T-helper 22 cell (primary cell): ENCODE measurements around the gene E2F8.

ENCODE experiments used
- DNase-seq: peaks from one replicate; pipeline ENCODE4 v3.0.0-alpha.2; 2020; ENCODE audit warnings: low read depth

The E2F8 gene

DNA sequence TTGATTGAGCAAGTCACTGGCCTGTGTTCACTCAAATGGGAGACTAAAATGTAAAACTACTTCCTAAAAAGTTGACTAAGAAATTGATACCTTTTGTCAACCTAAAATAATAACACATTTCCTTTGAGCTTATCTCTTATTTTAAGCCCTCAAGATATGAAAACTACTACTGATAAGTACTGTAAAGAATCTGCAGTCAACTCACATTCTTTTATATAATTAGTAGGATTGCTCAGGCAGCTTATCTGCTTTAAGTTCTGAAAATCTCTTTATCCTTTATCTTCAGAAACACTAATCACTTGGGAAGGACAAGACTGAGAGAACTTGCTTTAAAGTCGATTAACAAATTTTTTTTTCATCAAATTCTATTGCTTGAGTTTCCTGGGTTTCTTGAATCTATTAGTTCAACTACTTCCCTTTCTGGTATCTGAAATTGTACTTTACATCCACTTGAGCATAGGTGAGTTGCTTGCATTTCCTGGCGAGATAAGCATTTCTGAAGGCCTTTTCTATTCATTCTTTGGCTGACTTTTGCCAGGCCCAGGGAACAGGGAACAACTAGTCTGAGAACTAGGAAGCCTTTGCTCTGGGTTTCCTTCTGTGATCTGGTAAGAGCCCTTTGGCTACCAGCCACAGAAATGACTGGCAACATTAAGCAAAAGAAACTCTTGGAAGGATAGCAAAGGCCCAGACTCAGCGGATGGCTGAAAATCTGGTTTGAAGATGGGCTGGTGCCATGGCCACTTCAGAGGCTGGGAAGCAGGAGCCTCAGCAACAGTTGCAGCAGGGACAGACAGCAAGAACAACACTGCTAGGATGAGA is 19.6 kb downstream of the E2F8 start:
- DNase-seq = no peak

DNA sequence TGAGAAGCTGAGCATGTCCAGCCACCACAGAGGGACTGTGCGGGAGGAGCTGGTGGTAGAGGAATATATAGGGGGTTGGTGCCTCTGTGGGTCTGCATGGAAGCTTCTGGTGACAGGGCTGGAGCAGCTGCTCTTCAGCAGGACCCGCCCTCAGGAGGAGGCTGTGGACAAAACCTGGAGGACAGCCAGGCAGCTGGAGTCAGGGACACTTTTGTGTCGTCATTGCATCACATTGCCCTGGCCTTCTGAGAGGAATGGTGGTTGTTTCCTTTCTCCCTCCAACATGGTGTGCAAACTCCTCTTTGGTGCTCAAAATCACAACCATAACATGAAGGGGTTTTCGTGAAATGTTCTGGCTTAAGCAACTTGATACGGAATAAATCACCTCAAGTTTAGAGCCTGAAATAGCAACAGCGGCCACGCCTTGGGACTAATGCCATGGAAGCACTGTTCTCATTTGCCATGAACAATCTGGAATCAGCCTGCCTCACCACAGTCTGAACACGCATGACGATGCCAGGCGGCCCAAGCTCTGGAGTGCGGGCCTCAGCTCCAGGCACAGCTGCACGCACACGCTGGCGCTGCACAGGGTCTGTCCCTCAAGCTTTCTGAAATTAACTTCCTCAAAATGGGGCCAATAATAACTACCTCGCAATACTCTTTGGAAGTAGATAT is 21.8 kb downstream of the E2F8 start:
- no peak for DNase-seq

DNA sequence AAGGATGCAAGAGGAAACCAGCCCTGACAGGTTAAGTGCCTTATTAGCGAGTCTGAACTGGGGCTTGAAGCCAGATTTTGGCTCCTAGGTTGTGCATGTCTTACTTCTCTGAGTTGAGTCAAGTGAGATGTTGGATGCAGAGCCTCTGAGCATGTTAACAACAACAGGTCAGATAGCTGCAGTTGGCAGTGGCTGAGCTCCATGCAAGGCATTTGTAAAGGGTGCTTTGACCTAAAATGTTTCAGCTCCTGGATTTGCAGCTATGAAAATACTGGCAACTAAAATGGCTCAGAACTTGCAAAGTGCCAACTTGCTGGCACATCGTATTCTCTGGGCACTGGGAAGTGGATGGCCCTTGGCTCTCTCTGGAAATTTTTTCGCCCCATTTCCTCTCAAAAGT is 22.5 kb downstream of the E2F8 start:
- no peak for DNase-seq

DNA sequence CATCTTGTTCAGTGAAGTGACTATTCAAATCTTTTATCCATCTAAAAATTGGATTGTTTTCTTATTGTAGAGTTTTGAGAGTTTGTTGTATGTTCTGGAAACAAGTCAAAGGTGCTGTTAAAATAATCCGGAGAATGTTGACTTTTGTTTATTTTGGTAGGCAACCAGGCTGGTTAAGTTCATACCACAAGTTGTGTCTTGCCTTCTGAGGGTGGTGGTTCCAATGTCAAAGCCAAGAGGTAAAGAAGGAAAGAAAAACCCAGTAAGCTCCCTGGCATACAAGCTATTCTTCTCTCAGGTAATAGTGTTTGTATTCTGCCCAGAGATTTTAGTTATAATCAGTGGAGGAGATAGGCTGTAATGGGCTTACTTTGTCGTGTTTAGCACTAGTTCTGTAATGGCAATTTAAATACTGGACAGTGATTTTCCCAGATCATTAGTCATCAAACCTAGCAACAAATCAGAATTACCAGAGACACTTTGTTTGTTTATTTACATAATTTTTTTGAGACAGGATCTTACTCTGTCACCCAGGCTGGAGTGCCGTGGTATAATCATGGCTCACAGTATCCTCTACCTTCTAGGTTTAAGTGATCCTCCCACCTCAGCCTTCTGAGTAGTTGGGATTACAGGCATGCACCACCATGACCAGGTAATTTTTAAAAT is 23.9 kb downstream of the E2F8 start:
- DNase-seq = no peak

DNA sequence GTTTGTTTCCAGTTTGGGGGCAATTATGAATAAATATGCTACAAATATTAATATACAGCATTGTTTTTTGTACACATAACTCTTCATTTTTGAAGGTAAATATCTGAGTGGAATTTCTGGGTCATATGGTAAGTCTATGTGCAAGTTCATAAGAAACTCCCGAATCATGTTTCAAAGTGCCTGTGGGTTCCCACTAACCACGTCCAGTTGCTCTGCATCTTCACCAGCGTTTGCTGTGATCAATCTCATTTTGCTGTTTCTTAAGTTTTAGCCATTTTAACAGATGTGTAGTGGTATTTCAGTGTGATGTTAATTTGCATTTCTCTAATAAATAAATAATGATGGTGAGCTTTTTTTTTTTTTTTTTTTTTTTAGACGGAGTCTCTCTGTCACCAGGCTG is 24.7 kb downstream of the E2F8 start:
- DNase-seq = no peak

DNA sequence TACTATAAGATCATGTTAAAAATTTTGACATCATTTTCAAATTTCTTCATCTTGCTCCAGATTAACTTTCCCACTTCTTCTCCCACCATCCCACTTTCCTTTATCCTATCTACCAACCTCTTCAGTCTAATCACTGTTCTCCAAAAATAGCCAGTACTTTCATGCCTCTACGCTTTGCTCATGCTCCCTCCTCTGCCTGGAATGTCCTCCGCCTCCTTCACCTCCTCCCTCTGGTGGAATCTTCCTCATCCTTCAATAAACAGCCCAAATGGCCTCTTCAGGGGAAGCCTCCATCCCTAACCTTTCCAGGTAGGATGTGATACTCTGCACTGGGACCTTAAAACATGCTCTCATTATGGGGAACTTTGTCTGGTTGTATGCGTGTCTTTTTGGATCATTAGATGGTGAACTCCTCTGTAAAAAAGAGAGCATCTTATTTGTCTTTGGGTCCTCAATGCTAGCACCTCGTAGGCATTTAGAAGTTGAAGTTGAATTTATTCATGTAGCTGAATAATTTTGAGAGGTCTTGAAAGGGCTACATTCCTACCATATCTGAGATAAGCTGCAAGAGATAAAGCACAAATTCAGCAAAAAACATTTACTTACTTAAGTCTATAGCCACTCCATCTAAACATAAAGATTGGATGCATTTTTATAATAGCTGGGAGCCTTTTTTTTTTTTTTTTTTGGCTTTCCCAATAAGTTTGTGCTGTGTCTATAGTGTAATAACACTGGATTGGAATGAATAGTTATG is 31.0 kb downstream of the E2F8 start:
- no peak for DNase-seq

DNA sequence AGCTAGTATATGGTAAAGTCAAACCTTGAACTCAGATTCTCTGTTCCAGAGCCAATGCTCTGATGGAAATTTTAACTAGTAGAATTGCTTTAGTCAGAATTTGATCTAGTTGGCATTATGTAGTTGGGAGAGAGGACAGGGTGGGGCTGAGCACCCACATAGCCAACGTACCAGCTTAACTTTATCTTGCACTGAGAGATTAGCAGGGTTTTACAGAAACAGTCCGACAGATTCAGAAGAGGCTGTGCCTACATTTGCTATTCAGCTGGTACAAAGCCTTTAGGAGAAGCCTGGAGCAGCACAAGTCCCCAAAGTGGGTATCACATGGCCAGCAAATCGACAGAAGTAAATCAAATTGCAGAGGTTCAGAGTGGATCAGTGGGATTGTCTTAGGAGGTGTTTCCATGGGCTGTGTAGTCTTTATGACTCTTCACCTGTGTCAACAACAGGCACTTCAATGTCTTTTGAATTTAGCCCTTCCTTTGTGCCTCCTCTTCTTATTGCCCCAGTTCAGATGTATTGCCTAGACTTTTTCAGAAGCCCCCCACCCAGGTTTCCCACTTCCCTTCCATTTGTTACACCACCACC is 31.7 kb downstream of the E2F8 start:
- DNase-seq = no peak

DNA sequence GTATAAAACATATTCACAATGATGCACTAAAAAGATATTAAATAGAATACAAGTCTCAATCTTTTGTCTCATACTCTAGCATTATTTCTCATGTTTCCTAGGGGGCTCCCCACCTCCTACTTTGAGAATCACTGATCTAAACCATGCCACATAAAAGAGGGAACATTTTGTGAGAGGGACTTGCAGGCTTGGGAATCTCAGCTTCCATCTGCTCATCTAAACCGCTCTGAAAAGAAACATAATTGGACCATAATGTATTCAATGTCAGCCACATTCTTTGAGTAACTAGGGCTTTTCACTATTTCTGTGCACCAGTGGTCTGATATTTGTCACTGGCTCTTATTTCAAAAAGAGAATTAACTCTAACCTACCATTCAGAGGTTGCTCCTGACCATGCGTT is 32.6 kb downstream of the E2F8 start:
- DNase-seq = no peak

DNA sequence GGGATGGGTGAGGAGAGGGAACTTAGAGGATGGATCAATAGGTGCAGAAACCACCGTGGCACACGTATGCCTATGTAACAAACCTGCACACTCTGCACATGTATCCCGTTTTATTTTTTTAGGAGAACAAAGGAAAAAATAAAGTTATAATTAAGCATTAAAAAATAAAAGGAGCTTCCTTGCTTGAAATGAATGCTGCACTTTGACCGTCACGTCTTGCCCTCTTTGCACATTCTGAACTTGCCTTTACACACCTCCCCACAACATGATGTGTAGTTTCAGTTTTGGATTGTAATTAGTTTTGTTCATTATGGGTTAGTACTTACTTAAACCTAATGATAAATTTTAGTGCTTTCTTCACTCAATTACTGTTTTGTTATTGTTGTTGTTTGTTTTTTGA is 35.9 kb downstream of the E2F8 start:
- no peak for DNase-seq

DNA sequence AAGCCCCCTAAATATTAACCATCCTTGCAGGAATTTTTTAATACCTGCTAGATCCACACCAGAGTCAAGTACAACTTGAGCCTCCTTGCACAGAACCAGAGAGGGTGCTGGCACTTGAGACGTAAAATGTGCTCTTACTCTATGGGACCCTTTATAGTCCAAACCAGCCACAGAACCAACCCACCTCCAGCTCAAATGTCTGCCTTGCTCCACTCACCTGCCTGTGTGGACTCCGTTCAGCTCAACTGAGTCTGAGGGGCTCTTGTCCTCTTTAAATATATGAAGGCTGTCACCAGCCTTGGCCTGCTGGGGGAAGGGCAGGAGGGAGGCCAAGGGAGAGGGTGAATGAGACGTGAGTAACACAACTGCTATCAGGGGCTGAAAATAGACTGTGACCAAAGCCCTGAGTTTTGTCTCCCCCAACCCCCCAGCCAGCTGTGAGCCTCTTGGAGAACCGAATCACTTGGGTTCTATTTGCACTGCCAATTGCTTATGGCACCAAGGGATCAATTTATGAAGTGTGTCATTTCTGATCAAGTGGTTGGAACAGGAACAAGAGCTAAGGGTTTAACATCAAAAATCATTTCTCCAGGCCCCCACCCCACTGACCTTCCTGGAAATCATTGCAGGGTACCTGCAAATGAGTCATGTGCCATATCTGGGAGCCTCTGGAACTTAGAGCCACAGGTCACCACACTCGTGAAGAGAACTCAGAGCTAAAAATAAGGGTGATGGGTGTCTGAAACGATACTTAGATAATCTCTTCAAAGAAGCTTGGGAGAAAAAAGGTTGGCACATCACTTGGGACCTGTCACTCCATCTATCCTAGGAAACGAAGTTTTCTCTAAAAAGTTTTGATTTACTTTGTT is 38.8 kb downstream of the E2F8 start, which contains the start of gene CSRP3:
Gene CSRP3 (minus strand): TSS at position 247 of the 869 bp plus-strand sequence. CDS start 9,535 bp downstream, outside the sequence.
- no peak for DNase-seq

DNA sequence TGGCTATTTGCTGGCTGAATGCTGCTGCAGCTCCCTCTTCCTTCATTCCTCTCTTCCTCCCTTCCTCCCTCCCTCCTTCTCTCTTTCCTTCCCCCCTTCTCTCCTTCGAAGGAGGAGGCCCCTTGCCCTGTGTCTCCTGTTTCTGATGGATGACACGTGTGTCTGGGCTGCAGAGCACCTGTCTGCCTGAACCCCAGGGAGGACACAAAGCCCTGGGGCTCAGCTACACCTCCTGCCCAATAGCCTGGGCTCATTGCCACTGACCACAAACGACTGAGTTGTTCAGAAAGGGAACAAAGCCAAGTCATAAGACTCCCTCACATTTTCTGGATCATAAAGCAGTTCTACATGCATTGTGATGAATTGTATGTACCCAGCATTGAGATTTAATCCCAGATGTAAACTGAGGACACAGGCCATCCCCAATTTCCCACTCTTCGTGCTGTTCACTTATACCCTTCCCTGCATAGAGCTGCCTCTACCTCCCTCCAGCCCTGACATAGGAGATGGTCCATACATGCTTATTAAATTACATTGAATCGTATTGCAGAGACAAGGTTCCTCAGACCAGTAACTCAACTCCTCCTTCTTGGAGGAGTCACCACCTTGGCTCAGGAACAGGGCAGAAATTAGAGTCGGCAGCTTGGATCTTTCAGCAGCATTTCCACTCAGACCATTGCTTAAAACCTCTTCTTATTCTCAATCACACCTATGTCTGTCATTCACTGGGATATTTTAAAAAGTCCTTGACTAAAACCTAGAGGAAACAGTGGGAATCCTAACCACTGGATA is 40.1 kb downstream of the E2F8 start:
- no peak for DNase-seq

DNA sequence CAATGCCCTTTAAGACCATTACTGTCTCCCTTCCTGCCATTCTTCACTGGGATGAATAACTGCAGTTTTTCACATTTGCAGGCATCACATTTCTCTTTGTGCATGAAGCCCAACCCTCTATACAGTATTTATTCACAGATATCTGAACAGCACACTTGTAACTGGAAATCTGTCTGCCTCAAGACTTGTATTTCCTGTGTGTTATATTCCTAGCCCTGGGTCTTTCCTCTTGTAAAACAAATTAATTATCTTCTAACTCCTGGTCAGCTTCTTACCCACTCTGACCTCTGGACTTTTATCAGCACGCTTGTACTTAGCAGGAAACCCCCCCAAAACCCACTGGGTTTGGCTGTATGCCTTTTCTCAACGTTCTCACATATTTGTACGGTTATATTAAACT is 41.0 kb downstream of the E2F8 start:
- DNase-seq = no peak

DNA sequence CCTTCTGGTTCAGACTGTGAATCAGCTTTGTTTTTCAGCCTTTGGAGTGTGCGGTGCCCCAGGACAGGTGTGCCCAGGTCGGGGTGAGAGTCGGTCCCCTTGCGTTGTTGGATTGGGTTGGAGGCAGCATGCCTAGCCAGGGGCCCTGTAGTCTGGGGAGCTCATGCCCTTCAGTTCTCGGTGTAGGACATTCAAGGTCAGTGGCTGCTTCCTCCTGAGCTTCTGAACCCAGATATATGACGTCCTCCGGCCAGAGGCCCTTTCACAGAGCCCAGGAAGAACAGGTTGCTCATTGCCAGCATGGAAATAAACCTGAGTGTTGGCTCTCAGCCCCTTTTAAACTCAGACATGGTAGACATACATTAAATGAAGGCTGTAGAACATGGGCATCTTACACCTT is 41.7 kb downstream of the E2F8 start:
- no peak for DNase-seq

DNA sequence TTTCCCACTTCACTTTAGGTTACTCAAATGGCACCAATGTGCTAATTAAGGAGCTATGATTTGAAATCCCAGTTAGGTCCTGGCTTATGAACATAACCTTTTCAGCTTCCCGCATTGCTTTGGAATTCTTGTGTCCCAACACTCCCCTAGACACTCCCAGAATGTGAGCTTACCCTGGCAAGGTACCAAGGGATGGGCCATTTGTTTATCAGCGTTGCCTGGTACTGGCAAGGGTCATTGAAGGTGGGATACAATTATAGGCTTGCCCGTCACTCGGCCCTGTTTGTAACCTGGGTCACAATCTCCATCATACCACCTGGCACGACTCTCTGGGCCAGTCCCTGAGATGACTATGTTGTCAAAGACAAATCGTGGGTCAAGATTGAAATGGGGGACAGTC is 44.3 kb downstream of the E2F8 start:
- no peak for DNase-seq

DNA sequence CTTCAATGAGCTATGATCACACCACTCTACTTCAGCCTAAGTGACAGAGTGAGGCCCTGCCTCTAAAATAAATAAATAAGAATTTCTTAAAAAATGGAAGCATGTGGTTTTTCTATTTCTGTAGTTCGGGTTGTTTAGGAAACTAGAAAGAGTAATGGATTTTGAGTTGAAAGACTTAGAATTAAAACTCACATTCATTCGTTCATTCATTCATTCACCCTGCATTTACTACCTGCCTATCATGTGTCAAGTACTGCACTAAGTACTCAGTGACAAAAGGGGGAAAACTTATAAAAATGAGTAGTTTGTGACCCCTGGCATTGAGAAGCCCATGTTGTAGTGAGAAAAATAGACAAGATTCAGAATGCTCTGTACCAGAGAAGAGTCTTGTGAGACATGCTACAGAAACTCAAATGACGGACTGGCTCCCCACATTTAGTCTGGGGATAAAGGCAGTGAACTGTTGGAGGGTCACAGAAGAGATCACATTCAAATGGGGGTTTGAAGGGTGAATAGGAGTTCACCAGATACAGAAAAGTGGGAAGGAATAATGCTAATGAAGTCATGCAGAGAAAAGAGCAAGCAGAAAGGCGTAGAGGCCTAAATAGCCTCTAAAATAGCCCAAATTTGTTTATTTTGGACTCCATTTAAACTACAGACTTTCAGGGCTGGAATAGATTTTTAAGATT is 46.0 kb downstream of the E2F8 start:
- no peak for DNase-seq

DNA sequence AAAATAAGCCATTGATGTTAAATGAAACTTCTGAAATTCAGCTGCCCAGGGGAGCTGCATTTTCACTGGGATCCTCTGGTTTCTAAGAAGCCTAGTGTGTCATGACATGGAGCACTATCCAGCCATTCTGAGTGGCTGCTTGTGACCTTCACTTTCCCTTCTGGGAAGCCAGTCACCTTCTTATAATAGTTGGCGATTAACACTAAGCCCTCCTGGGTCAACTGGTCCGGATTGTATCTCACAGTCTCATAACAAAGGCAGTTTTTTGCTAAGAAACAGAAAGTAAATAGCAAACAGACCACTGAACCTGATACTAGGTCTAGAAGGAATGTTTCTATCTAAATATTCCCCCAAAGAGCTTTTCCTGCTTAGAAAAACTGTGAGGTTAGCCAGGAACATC is 46.8 kb downstream of the E2F8 start:
- DNase-seq = no peak

DNA sequence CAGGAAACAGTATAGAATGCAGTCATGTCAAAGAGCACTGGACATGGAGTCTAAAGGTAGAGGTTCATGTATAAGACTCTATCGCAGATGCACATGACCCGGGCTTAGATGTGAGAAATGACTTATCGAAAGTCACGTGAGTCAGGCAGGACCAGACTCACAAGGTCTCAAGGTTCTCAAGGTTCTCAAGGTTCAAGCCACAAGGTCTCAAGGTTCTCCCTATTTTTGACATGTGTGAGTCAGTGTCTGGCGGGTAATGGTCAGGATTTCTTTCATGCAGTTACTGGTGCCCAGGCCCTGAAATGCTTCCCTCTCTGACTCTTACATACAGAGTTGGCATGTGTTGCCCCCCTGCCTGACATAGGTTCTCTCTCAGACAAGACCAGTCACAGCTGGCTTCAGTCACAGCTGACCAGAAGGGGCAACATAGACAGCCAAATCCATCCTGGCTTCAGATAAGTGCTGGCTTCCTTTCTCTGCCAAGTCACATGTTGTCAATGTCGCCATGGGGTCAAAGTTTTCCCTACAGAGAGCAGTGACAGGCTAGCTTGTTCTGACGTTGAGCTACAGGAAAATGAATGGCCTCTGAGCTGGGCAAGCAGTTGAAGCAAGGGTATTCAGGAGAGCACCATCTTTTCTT is 49.1 kb downstream of the E2F8 start:
- DNase-seq = no peak

DNA sequence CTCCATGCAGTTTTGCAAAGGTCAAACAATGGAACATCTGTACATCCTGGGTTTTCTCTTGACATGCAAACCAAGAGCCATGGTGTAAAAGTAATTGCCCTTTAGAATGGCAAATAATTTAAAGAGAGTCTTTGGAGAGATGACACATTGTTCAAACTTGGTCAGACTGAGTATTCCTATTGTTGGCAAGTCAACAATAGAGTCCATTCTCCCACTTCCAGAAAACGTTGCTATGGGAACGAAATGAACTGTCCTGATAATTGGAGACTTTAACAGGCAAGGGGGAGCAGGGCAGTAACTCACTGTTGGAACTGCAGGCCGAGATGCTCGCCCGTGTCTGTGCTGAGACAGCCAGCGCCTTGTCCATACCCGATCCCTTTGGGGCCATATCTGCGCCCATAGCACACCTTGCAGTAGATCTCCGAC is 52.9 kb downstream of the E2F8 start:
- DNase-seq = no peak
